H9 (cell line): ENCODE data around the gene NOTUM. TPM values are rescaled to one million over a fixed set of nuclear protein-coding genes. Genes with fewer than 3 reads are reported as not detected.

Experiments used
- DNase-seq: peaks from one replicate; pipeline ENCODE4 v3.0.0-alpha.2; 2017
- H2AFZ ChIP-seq: one replicate; pipeline ENCODE4 v1.6.1; 2013; ENCODE audit warnings: mild to moderate bottlenecking, low read length, control low read depth, moderate library complexity
- H2AK5ac ChIP-seq: 2 replicates; pipeline ENCODE4 v1.6.1; 2013; ENCODE audit warnings: low read length, control low read depth, mixed read lengths; ENCODE audit not compliant: insufficient read length
- H2BK120ac ChIP-seq: one replicate; pipeline ENCODE4 v1.6.1; 2013; ENCODE audit warnings: low read depth, mild to moderate bottlenecking, low read length, control low read depth, inconsistent platforms; ENCODE audit not compliant: poor library complexity, severe bottlenecking
- H2BK12ac ChIP-seq: 2 replicates; pipeline ENCODE4 v1.6.1; 2013; ENCODE audit warnings: low read length, control low read depth, mixed read lengths, low read depth; ENCODE audit not compliant: insufficient read length
- H2BK15ac ChIP-seq: 2 replicates; pipeline ENCODE4 v1.6.1; 2013; ENCODE audit warnings: low read depth, low read length, control low read depth
- H2BK20ac ChIP-seq: one replicate; pipeline ENCODE4 v1.6.1; 2013; ENCODE audit warnings: low read depth, mild to moderate bottlenecking, low read length, control low read depth, inconsistent platforms; ENCODE audit not compliant: poor library complexity, severe bottlenecking
- H2BK5ac ChIP-seq: 2 replicates; pipeline ENCODE4 v1.6.1; 2013; ENCODE audit warnings: low read length, control low read depth, mixed read lengths; ENCODE audit not compliant: insufficient read length
- H3K14ac ChIP-seq: 2 replicates; pipeline ENCODE4 v1.6.1; 2013; ENCODE audit warnings: low read length, control low read depth; ENCODE audit not compliant: insufficient read depth
- H3K18ac ChIP-seq: 2 replicates; pipeline ENCODE4 v1.6.1; 2013; ENCODE audit warnings: low read depth, mild to moderate bottlenecking, mixed read lengths, low read length, control low read depth; ENCODE audit not compliant: insufficient read length
- H3K23ac ChIP-seq: 2 replicates; pipeline ENCODE4 v1.6.1; 2013; ENCODE audit warnings: low read length, control low read depth, mixed read lengths, low read depth; ENCODE audit not compliant: insufficient read length
- H3K23me2 ChIP-seq: 2 replicates; pipeline ENCODE4 v1.6.1; 2013; ENCODE audit warnings: low read depth, mild to moderate bottlenecking, mixed read lengths, low read length, control low read depth; ENCODE audit not compliant: insufficient read length, poor library complexity, severe bottlenecking
- H3K27ac ChIP-seq: 2 replicates; pipeline ENCODE4 v1.5.1; 2013; ENCODE audit warnings: low read length, control low read depth, mixed read lengths, low read depth; ENCODE audit not compliant: insufficient read length
- H3K27me3 ChIP-seq: 2 replicates; pipeline ENCODE4 v1.6.1; 2013; ENCODE audit warnings: low read length, control low read depth, inconsistent platforms; ENCODE audit not compliant: insufficient read depth
- H3K4ac ChIP-seq: 2 replicates; pipeline ENCODE4 v1.6.1; 2013; ENCODE audit warnings: low read depth, mild to moderate bottlenecking, control low read depth, inconsistent platforms, low read length, moderate library complexity
- H3K4me1 ChIP-seq: 2 replicates; pipeline ENCODE4 v1.6.1; 2013; ENCODE audit warnings: low read length, control low read depth, inconsistent platforms; ENCODE audit not compliant: insufficient read depth
- H3K4me2 ChIP-seq: 2 replicates; pipeline ENCODE4 v1.6.1; 2013; ENCODE audit warnings: low read length, control low read depth, mixed read lengths; ENCODE audit not compliant: insufficient read length, insufficient read depth
- H3K56ac ChIP-seq: 2 replicates; pipeline ENCODE4 v1.6.1; 2013; ENCODE audit warnings: low read depth, mild to moderate bottlenecking, mixed read lengths, low read length, control low read depth; ENCODE audit not compliant: insufficient read length
- H3K79me1 ChIP-seq: 2 replicates; pipeline ENCODE4 v1.6.1; 2013; ENCODE audit warnings: low read depth, mild to moderate bottlenecking, moderate library complexity, low read length, control low read depth, inconsistent platforms; ENCODE audit not compliant: insufficient read depth, poor library complexity, severe bottlenecking
- H3K79me2 ChIP-seq: 2 replicates; pipeline ENCODE4 v1.6.1; 2013; ENCODE audit warnings: low read length, control low read depth, inconsistent platforms; ENCODE audit not compliant: insufficient read depth
- H3K9ac ChIP-seq: 2 replicates; pipeline ENCODE4 v1.6.1; 2013; ENCODE audit warnings: low read length, control low read depth, mixed read lengths; ENCODE audit not compliant: insufficient read length; ENCODE audit errors: extremely low read depth
- H3K9me3 ChIP-seq: one replicate; pipeline ENCODE4 v1.6.1; 2013; ENCODE audit warnings: low read depth, low read length, inconsistent platforms; ENCODE audit not compliant: control insufficient read depth
- H3T11ph ChIP-seq: one replicate; pipeline ENCODE4 v1.6.1; 2013; ENCODE audit warnings: mild to moderate bottlenecking, low read length, control low read depth, inconsistent platforms
- H4K20me1 ChIP-seq: one replicate; pipeline ENCODE4 v1.6.1; 2013; ENCODE audit not compliant: control insufficient read depth, insufficient read length, insufficient read depth
- H4K5ac ChIP-seq: 2 replicates; pipeline ENCODE4 v1.6.1; 2013; ENCODE audit warnings: low read depth, mild to moderate bottlenecking, mixed read lengths, low read length, control low read depth; ENCODE audit not compliant: insufficient read length
- H4K8ac ChIP-seq: replicated peaks from 2 replicates; pipeline ENCODE4 v1.6.1; 2013; ENCODE audit warnings: low read length, control low read depth, mixed read lengths, low read depth; ENCODE audit not compliant: insufficient read length
- H4K91ac ChIP-seq: 2 replicates; pipeline ENCODE4 v1.6.1; 2013; ENCODE audit warnings: low read depth, mild to moderate bottlenecking, moderate library complexity, mixed read lengths, low read length, control low read depth; ENCODE audit not compliant: insufficient read length
- H3K27ac Mint-ChIP-seq, 3 experiments: 2 replicates in 2 of 3; 3 replicates in 1 of 3; pipeline ENCODE4 v1.8.0; 2020 to 2021; ENCODE audit warnings: mixed read lengths in 3 of 3, mild to moderate bottlenecking in 1 of 3, moderate library complexity in 1 of 3
- H3K27me3 Mint-ChIP-seq: 2 replicates; pipeline ENCODE4 v1.8.0; 2021; ENCODE audit warnings: low read depth, mild to moderate bottlenecking, moderate library complexity, mixed read lengths
- H3K36me3 Mint-ChIP-seq, 3 experiments: 2 replicates in 2 of 3; 3 replicates in 1 of 3; pipeline ENCODE4 v1.8.0; 2020 to 2021; ENCODE audit warnings: low read depth in 3 of 3, mixed read lengths in 3 of 3; ENCODE audit not compliant: insufficient read depth in 1 of 3
- H3K4me1 Mint-ChIP-seq, 2 experiments: 2 replicates each; pipeline ENCODE4 v1.8.0; 2020; ENCODE audit warnings: mixed read lengths in 2 of 2
- H3K4me3 Mint-ChIP-seq, 2 experiments: 2 replicates in 1 of 2; 3 replicates in 1 of 2; pipeline ENCODE4 v1.8.0; 2020 to 2021; ENCODE audit warnings: mild to moderate bottlenecking in 2 of 2, mixed read lengths in 2 of 2, moderate library complexity in 1 of 2
- H3K9me3 Mint-ChIP-seq, 2 experiments: 2 replicates in 1 of 2; 3 replicates in 1 of 2; pipeline ENCODE4 v1.8.0; 2020; ENCODE audit warnings: mild to moderate bottlenecking in 2 of 2, mixed read lengths in 2 of 2, moderate library complexity in 1 of 2
- WGBS: extraction: QIAGEN DNeasy Blood & Tissue Kit; methylation state at CpG from one replicate; pipeline ENCODE4 v1.1.7; 2013; ENCODE audit warnings: missing lambda C conversion rate, low lambda C conversion rate, mixed read lengths; ENCODE audit not compliant: insufficient read length; ENCODE audit errors: extremely low coverage; 5-methylcytosine and 5-hydroxymethylcytosine counted together
- total RNA-seq: library from RNA; stranded (reverse); gene quantifications from 2 replicates; pipeline ENCODE4 v1.2.1, GENCODE V29; 2021
- TF ChIP-seq, protein P1 (sequence below): fragments of 200-600 bp; sonication (generic); conservative IDR thresholded peaks from 3 replicates; pipeline ENCODE4 v1.8.0; 2021; ENCODE audit warnings: antibody characterized with exemption, mild to moderate bottlenecking

NOTUM gene
- total RNA-seq, 1 experiment from 2014 or later, result 2.1 TPM

DNA sequence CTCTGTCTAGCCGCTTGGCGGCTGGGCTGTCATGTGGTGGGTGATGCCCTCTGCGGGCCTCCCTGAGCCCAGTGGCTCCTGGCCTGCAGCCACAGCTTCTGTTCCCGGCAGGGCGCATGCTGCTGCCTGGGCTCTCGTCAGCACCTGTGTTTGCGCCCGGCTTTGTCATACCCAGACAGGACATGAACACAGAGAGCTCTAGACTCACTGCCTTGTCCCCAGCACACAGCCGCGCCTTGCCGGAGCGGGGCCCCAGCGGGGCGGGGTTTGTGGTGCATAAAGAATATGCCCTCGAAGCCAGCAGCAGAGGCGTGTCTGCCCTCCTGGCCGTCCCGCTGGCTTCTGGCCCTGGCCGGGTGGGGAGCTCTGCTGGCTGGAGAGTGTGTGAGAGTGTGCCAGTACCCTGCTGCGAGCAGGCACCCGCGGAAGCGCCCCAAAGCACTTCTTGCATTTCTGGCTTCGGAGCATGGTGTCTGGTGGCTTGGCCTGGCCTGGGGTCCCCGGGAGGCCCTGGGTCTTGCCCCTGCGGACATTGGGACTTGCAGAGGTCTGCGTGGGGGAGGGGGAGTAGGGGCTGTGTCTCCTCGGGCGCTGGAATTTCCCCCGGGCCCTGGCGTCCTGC is 30.8 kb upstream of the NOTUM start:
- peaks cover 0 to 24% (median 15%) of the 10 kb centered on the region in 3 experiments; a peak in 6 of 7 replicates for H3K36me3 Mint-ChIP-seq
- no peaks in the 10 kb centered on the region for H3K27me3 ChIP-seq
- H3K9me3 Mint-ChIP-seq, result no peaks in the 10 kb centered on the region
- H3K79me1 ChIP-seq, result no peaks in the 10 kb centered on the region
- no peak overlapping the region for H2BK20ac ChIP-seq
- H4K8ac ChIP-seq, result no peak overlapping the region
- no peak overlapping the region for H3K27ac ChIP-seq
- H2AFZ ChIP-seq, result no peak overlapping the region
- H3K18ac ChIP-seq, result no peak overlapping the region
- no peak overlapping the region for H3K9ac ChIP-seq
- H3K23ac ChIP-seq, result no peak overlapping the region
- no peak overlapping the region for H4K5ac ChIP-seq
- H3K9me3 ChIP-seq, result no peaks in the 10 kb centered on the region
- no peak overlapping the region for H2AK5ac ChIP-seq
- no peaks in the 10 kb centered on the region; the same call in 1 of the 2 replicates for H3K4me1 ChIP-seq
- no CpG with 5 or more reads among the region's 31 CpGs for WGBS
- H4K20me1 ChIP-seq, result no peaks in the 10 kb centered on the region
- no peak overlapping the region for H3K4me2 ChIP-seq
- H3K4ac ChIP-seq, result no peak overlapping the region
- no peak overlapping the region for H3T11ph ChIP-seq
- no peak overlapping the region for H2BK15ac ChIP-seq
- no peak overlapping the region for H2BK120ac ChIP-seq
- no peak overlapping the region for H3K14ac ChIP-seq
- no peak overlapping the region for H3K56ac ChIP-seq
- no peak overlapping the region for H2BK5ac ChIP-seq
- no peak overlapping the region for H2BK12ac ChIP-seq
- no peaks in the 10 kb centered on the region for H3K27me3 Mint-ChIP-seq
- TF ChIP-seq, protein P1, sequence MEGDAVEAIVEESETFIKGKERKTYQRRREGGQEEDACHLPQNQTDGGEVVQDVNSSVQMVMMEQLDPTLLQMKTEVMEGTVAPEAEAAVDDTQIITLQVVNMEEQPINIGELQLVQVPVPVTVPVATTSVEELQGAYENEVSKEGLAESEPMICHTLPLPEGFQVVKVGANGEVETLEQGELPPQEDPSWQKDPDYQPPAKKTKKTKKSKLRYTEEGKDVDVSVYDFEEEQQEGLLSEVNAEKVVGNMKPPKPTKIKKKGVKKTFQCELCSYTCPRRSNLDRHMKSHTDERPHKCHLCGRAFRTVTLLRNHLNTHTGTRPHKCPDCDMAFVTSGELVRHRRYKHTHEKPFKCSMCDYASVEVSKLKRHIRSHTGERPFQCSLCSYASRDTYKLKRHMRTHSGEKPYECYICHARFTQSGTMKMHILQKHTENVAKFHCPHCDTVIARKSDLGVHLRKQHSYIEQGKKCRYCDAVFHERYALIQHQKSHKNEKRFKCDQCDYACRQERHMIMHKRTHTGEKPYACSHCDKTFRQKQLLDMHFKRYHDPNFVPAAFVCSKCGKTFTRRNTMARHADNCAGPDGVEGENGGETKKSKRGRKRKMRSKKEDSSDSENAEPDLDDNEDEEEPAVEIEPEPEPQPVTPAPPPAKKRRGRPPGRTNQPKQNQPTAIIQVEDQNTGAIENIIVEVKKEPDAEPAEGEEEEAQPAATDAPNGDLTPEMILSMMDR, result no peak
- no peak overlapping the region; a peak in 1 of 5 replicates for H3K4me3 Mint-ChIP-seq
- DNase-seq, result peak; percentile 76
- H3K23me2 ChIP-seq, result no peaks in the 10 kb centered on the region
- no peak overlapping the region for H4K91ac ChIP-seq
- H3K27ac Mint-ChIP-seq, result peak overlapping the region in 1 of 3 experiments; percentile 40; a peak in 1 of 7 replicates
- H3K79me2 ChIP-seq, result no peaks in the 10 kb centered on the region; the same call in 1 of the 2 replicates
- H3K4me1 Mint-ChIP-seq, result peaks cover 21 to 37% of the 10 kb centered on the region in 2 experiments
